T-helper 2 cell (primary cell): ENCODE results near the gene SSR3.
"Not testable (repeated sequence)": the region's sequence is repeated elsewhere in the genome, so short reads cannot be mapped to it uniquely, and the experiment has no call there.

Experiments
- DNase-seq, 5 experiments: peaks; one replicate each; pipeline versions ENCODE4 v3.0.0 to v3.0.0-alpha.2; 2012 to 2022
- total RNA-seq, 2 donors: gene quantifications; one replicate each; lab custom pipeline; 2026; lab: John Stamatoyannopoulos, UW

SSR3 gene
- 109 to 130 reads per million in 2 donors for total RNA-seq

- peak; percentile 97 to 100 (median 98) for DNase-seq
These were observed at the start of gene SSR3 for GRCh38 chr3:156554842-156555687. SSR3 (minus strand) TSS chr3:156555117; CDS start chr3:156555089, 28 bp downstream.

GRCh38 chr3:156604064-156604641 lies 49.2 kb upstream of the SSR3 start:
- DNase-seq, result no peak

DNA sequence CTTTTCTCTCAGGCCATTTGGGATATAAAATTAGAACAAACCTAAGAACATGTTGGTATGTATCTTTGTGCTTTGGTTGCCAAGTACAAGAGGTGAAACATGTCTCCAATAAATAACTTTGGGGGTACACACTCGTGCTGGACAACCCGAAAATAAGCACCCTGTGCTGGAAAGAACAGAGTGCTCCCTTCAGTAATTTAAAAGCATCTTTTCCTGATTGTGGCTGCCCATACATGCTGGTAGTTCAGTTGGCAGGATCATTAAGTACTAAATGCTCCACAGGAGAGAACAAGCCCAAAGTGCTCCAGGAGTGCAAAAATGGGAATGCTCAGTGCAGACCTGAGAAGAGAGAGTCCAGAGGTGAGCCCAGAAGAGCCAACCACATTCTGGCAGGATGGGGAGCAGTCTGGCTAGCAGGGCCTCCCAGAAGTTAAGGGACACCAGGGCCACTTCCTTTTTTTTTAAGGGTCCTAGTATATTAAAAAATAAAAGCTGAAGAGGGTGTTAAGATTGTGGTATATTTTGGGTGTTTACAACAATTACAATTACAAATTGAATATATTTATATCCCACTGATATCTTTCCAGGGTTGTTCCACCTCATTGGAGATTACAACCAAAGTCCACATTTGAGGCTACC lies 48.6 kb upstream of the SSR3 start:
- no peak for DNase-seq

DNA sequence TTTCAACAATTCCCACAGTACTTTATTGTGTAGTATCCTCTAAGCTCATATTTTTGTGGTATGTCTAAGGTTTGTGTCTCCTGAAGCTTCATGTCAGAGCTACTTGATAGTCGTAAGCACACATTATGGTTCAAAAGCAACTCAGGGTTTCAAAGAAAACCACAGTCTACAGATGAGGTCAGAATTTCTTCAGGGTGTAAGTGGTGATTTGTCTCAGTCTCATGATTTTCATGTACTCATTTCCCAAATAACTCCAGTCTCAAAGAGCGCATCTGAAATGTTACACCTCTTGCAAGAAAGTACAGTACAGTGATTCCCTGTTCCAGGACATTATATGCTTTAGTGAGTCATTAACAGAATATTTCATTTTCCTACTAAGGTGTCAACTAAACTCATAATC lies 47.5 kb upstream of the SSR3 start:
- peak in 1 of 5 experiments; percentile 80 for DNase-seq

GRCh38 chr3:156601497-156601896 lies 46.6 kb upstream of the SSR3 start:
- no peak for DNase-seq

- no peak for DNase-seq
These were observed 45.9 kb upstream of the SSR3 start for GRCh38 chr3:156600834-156601233.

DNA sequence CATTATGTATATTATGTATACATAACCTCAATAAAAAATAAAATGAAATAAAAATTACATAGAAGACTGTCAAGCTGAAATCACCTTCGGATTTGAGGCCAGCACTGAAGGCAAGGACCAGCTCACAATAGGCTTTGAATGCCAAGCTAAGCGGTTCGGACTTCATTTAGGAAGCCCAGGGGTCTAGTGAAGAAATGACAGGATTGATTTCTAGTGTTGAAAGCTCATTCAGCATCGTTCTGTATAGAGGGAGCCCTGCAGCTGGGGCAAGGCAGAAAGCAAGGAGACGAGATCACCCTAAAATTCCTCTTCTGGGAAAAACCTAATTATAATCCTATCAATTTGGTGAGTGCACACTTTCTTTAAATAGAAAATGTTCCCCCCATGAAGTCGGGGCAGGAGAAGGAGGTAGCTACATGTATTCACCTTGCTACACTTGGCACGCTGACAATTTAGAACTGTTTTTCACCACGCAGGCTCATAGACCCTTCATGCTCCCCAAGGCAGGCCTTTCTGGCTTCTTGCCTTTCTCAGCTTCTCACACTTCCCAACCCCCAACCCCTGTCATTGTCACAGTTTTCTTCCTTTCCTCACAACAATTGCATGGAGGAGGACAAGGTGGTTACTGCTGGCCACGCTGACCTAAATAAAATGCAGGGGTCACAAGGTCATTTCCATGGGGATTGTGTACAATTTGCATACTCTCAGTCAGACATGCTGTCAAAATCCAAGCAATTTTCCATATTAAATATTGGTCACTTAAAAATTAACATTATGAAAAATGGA lies 44.4 kb upstream of the SSR3 start:
- no peak for DNase-seq

DNA sequence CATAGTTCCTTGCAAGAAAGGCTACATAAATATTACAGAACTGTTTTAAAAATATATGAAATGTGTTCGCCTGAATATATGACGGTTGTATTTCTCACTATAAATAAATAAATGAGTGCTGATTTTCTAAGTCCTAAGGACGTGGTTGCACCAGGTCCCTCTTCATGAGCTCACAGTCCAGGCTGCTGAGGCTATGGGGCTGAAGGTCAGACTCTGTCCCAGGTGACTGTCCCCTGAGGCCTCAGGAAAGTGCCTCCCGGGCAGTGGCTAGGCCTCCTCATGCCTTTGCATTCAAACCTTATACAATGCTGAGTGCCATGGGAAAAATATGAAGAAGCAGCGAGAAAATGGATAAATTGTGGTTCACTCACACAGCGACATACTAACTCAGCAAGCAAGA lies 43.5 kb upstream of the SSR3 start:
- no peak for DNase-seq

DNA sequence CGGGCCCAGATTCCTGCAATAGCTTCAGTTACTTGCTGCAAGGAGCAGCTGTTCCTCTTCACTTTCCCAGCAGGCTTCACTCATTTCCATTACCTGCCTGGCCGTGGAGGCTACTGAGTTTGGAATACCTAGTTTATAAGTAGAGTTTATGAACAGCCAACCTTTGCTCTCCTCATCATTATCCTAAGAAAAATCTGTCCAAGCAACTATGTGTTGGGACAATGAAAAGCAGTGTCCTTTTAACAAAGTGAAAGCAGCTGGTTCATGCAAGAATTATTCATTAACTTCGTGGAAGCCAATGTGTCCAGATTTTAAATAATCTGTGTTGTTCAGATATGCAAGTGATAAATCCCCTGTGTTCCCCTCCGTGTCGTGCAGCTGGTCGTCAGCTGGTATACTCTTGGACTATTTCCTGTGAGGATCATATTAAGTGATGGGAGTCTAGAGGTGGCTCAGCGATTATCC lies 39.3 kb upstream of the SSR3 start:
- no peak for DNase-seq

GRCh38 chr3:156593814-156594213 lies 38.9 kb upstream of the SSR3 start:
- no peak for DNase-seq

DNA sequence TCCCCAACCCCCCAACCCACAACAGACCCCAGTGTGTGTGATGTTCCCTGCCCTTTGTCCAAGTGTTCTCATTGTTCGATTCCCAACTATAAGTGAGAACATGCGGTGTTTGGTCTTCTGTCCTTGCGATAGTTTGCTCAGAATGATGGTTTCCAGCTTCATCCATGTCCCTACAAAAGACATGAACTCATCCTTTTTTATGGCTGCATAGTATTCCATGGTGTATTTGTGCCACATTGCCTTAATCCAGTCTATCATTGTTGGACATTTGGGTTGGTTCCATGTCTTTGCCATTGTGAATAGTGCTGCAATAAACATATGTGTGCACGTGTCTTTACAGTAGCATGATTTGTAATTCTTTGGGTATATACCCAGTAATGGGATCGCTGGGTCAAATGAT lies 34.9 kb upstream of the SSR3 start:
- not testable (repeated sequence) for DNase-seq

DNA sequence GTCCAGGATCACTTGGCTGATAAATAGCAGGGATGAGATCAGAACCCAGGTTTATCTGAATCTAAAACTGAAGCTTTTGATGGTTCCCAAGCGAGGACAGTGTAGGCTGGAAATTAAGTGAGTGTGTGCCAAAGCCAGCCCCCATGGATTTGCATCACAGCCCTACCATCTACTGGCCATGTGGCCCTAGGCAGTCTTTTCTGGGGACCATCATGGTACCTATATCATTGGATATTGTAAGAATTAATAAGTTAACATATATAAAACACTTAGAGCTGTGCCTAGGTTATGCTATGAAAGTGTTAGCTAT lies 32.8 kb upstream of the SSR3 start:
- DNase-seq, result no peak

- DNase-seq, result no peak
These were observed 32.2 kb upstream of the SSR3 start for GRCh38 chr3:156586905-156587759.

DNA sequence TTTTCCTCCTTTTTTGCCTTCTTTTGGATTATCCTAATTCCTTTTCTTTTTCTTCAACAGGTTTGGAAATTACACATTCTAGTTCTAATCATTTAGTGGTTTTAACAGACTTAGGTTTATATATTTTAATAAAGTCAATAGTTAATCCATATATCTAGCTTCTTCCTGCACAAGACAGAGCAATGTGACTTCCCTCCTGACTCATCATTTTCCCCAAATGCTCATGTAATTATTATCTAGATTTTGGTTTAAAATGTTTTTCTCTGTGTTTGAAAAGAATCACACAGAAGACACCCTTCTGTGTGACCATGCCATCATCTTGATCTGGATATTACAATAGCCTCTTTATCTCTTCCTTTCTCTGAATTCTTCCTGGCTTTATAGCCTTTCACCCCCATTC lies 28.6 kb upstream of the SSR3 start:
- DNase-seq, result no peak

DNA sequence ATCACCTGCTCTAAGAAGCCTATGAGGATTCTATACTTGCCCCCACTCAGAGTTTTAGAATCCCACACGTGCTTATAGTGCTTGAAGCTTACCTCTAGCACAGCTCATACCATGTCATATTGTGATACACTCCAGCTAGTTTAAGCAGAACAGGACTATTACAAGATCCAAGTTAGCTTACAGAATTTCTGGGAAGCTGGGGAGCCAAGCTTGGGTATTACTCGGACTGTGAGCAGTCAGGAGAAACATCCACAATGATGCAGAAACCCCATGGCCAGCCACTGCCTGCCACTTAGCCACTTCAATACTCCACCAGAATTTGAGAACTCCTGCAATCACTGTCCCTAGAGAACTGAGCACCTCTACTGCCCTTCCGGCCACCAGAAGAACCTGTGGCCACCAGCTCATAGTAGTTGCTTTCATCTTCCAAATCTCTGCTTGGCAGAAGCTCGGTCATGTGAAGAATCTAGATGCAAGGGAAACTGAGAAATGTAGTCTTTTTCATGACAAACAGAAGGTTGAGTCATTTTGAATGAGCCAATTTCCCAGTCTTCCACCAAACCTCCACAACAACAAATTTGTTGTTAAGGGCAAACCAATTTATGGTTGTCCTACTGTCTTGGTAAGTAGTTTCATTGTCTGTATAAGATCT lies 27.7 kb upstream of the SSR3 start:
- DNase-seq, result no peak

DNA sequence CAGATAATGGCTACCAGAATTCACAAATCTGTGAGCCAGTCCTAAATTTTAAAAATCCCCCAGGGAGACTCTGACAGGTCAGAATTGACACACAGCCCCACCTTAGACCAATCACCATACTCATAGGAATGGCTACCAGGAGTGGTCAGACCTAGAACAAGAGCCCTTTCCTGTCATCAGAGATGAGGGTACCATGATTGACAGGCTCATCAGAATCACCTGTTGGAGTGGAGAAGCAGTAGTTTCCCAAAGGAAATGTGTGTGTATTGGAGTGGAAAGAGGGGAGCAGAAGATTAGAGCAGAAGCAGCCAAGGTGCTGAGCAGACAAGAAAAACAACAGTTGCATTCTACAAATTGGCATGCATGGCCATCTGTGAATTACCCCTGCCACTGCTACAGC lies 27.0 kb upstream of the SSR3 start:
- DNase-seq, result no peak

DNA sequence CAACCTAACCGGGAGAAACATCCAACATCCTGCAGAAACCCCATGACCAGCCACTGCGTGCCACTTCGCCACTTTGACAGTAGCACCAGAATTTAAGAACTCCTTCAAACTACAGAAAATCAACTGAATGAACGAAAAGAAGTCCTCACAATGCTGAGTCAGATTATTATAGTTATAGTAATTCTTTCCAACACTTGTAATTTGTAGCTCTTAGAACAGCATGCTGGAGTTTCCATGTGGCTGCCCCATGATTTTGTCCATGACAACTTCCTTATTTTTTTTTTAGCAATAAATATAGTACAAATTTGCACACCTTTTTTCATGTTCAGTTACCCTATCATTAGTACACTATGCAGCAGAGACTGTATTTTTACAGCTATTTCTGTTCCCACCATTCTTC lies 26.1 kb upstream of the SSR3 start:
- no peak for DNase-seq

GRCh38 chr3:156579427-156579851 lies 24.5 kb upstream of the SSR3 start:
- DNase-seq, result no peak

DNA sequence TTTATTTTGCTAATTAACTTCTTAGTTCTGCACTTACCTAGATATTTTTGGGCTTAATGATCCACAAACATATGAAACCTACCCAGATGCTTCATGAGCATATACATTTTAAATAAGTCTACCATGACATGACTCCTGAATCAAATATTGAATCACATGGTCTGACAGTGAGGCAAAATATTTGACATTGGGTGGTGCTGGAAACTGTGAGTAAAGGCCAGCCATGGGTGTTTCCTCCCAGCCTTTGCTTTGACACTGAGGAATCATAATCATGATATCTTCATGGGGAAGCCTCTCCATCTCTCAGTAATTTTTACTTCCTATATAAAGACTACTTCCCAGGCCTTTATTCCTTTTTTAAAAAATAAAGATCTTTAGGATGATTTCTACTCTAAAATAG lies 22.8 kb upstream of the SSR3 start:
- DNase-seq, result no peak

DNA sequence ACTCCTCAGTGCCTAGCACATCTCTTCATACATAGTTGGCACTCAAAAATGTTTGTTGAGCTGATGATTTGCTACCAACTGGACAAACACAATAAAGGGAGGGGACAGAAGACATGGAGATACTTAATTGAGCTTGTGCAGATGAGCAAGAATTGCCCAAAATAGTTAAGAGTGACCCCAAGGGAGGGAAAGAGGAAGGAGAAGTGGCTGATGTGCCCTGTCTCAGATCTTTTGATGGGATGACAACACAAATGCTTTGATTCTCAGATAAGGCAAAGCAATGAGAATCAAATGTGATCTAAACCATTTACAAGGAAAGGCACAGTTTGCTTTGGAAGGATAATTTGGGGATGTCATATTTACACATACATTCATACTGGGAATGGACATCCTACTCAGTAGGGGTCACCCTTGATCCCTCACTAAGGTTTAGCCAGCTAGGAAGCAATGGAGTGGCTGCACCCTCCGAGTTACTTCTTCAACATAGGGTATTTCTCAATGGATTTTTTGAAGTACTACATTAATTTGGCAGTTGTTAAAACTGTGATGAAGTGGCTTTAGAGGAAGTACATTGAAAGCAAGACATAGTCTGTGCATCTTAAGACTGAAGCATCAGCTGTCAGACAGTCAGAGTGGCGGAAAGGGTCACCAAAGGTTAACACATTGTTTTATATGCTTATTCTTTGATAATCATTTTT lies 21.9 kb upstream of the SSR3 start:
- DNase-seq, result no peak

DNA sequence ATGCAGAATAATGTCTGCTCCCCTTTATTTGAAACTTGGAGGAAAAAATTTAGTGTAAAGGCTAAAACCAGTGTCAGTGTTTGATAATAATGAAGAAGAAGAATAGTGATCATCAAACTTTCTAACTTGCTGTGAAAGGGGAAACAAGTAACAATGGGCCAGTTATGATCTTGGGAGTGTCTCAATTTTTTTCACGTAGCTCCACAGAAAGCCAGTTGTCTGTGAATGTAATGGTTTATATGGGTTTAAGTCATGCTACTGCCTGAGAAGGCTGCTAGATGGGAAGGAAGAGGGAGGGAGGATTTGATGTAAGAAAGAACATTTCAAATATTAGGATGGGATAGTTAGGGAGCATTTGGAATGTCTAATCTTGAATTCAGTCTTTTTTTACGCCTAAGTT lies 21.1 kb upstream of the SSR3 start:
- no peak for DNase-seq
